HG02970 (cell line): ENCODE results near the gene CLIC1.
A peak's percentile ranks its signal among the peaks of the same experiment; 100 is the strongest.

Source experiments
- ATAC-seq: cut with Tn5 transposase; IDR thresholded peaks from one replicate; pipeline ENCODE4 v1.9.1; 2021; ENCODE audit warnings: mild to moderate bottlenecking, moderate library complexity, moderate number of reproducible peaks; ENCODE audit not compliant: unreplicated experiment, low FRiP score

CLIC1 gene

DNA sequence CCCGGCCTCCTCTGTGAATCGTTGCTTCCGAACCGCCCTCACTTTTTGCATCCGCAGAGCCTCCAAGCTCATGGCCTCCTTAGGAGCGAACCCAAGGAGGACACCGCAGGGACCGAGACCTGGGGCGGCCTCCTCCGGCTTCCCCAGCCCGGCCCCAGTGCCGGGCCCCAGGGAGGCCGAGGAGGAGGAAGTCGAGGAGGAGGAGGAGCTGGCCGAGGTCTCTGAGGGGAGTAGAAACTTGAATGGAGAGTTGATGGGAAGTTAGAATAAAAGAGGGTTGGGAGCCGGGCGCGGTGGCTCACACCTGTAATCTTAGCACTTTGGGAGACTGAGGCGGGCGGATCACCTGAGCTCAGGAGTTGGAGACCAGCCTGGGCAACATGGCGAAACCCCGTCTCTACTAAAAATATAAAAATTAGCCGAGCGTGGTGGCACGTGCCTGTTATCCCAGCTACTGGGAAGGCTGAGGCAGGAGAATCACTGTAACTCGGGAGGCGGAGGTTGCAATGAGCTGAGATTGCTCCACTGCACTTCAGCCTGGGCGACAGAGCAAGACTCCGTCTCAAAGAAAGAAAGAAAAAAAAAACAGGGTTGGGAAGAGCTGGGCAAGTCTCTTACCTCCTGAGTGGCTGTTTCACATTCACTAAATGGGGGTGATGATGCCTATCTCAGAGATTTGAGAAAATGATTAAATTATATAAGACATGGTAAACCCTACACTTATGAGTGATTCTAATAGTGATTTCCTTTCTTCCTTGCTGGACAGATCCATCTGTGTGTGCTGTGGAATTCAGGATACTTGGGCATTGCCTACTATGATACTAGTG lies 4.3 kb upstream of the CLIC1 start:
- ATAC-seq: no peak

DNA sequence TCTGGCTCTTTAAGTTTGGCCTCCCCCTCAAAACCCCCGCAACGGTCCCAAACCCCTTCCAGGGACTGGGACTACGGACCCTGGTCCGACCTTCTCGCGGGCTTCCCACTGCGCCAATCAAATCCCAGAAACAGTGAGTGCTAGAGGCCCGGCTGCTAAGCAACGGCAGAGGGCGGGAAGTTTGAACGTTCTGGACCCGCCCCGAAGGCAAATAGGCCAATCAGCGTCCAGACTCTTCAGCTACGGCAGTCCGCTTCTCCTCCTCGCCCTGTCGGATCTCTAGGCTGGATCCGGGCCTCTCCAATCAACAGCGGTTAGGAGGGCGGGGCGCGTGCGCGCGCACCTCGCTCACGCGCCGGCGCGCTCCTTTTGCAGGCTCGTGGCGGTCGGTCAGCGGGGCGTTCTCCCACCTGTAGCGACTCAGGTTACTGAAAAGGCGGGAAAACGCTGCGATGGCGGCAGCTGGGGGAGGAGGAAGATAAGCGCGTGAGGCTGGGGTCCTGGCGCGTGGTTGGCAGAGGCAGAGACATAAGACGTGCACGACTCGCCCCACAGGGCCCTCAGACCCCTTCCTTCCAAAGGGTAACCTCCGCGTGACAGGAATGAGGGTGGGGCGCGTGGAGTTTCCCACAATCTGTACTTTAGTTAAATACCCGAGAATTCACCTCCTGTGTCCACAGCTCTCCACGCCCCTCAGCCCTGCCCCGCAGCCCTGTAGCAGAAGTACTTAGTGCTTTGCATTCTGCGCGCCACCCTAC lies 3.5 kb upstream of the CLIC1 start, which contains the start of gene MSH5:
TSS of gene MSH5 (plus strand) at position 367 of the 758 bp plus-strand sequence. CDS start 462 bp downstream, outside the sequence.
- ATAC-seq: peak; percentile 63

DNA sequence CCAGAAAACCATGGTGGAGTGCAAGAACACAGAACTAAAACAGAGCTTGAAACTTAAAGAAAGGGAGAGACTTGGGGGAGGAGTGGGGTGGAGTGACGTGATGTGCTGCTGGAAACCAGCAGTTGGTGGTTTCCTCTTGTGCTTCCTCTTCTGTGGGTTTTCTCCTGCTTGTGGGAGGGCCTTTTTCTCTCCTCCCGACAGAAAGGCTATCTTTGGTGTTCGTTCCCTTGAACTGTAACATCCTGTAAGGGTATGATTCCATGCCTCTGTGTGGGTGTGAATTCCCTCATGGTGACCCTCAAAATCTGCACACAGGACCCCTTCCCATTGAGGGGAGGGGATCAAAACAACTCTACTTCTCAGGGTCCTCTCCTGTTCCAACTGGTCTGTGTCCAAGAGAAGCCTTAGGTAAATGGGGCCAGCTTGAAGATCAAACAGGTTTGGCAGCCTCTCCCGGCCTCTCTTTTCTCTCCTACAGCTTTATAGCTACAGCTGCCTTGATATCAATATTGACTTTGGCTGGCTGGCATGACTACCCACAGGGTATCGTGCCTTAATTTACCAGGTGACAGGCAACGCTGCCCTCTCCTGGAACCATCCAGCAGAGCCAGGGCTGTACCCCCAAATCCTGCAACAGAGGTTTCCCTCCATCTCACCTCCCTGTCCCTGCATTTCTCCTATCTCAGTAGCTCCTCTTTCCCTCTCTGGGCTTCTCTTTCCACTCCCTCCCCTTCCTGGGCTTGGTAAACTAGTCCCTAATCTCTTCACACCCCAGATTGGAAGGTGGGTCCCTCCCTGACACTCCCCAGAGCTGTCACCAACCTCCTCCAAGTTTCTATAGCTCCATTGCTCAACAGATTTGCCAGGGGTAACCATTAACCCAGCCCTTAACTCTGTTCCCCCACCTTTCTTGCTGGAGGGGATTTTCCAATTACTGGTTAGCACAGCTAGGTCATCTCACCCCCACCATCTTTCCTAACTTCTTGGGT lies 2.0 kb upstream of the CLIC1 start:
- no peak for ATAC-seq

DNA sequence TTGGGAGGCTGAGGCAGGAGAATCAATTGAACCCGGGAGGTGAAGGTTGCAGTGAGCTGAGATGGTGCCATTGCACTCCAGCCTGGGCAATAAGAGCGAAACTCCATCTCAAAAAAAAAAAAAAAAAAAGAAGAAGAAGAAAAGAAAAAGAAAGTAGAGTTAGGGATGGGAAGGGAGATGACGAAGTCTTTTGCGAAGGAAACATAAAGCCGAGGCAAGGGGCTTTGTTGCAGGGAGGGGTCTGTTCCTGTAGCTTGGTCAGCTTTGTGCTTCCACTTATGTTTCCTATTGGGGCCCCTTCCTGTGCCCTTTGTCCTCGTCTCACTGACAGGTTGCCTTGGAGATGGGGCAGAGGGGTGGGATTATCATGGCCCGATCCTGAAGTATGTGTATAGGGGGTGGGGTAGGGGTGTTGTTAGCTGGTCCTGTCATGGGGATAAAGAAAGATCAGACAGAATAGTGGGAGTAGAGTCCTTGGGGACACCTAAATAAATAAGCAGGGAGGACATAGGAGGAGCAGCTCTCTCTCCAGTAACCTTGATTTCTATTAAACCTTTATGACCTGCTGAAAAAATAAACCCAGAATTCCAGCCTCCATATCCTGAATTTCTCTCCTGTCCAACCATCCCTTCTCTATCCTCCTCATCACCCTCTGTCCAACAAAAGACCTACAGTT lies 1.1 kb upstream of the CLIC1 start:
- ATAC-seq: no peak

DNA sequence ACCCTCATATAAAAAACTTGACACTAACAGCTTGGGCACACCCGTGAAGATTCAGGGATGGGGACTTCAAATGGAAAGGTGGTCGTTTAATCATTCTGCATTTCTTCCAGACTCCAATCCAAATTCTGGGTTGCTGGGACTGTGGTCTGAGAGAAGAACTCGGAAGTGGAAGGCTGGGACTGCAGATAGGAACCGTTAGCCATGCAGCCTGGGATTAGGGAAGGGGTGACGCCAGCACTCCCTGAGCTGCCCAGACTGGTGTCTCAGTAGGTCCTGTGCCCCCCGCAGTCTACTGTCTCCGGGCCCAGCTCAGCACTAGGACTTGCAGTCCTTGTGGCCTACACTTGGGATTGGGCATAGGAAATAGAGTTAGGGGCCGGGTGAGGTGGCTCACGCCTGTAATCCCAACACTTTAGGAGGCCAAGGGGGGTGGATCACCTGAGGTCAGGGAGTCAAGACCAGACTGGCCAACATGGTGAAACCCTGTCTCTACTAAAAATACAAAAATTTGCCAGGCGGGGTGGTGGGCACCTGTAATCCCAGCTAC lies 511 bp upstream of the CLIC1 start:
- no peak for ATAC-seq

DNA sequence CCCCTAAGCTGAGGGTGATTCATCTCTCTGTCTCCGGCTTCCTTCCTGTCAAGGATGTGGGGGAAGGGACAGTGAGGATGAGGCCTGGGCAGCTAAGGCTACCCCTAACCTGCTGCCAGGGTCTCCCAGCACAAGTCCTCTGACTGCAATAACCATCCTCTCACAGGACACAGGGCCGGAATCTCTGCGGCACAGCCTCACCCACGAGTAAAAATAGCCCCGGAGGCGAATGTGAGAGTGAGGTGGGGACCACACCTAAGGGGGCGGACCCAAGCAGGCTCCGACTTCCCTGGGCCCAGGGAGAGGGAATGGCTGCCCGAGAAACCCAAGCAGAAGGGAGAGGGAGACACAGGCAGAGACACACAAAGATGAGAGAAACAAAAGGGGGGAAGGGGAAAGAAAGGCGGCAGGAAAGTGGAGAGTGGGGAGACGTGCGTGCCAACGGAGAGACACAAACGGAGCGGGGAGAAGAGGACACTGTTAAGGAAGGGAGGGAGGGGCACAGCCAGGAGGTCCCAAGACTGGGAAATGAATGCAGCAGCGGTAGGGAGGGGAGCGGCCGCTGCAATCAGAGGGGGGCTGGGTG lies 1.4 kb downstream of the CLIC1 start:
- ATAC-seq: no peak

DNA sequence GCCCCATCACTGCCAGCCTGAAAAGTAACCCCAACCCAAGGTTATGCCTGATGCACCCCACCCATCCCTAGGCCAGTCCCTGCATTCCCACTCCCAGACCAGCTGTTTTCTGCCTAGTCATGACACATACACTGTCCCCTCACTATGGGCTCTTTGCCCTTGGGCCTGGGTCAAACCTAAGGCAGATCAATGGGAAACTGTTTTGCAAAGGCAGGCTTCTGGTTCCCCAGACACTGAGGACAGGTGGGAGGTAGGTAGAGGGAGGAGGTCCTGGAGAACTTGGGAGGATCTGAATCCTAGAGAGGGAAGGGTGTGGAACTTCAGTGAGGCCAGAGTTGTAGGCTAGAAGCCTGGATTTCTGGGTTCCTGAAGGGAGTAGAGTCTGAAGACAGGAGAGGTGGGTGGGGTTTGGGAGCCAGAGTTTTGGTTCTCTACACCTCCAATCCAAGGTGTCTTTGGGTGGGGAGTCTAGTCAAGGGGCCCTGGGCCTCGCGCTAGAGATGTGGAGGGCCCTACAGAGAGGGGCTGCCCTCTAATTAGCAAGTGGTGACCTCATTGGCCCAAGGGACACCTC lies 2.0 kb downstream of the CLIC1 start:
- ATAC-seq: no peak

DNA sequence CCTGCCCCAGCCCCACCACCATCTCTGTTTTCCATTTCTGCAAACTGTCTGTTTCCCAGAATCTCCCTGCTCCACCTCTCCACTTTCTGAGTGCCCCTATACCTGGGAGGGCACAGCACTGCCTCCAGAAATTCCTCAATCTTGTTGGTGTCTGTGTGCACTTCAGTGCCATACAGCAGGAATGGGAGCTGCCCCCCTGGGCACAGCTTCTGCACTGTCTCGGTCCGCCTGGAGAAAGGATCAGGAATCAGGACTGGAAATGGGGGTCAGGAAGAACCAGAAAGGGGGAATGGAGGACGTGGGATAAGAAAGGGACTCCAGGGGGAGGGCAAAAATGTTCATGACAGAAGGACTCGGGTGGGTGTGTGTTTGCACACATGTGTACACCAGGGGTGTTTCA lies 2.6 kb downstream of the CLIC1 start:
- ATAC-seq: no peak

DNA sequence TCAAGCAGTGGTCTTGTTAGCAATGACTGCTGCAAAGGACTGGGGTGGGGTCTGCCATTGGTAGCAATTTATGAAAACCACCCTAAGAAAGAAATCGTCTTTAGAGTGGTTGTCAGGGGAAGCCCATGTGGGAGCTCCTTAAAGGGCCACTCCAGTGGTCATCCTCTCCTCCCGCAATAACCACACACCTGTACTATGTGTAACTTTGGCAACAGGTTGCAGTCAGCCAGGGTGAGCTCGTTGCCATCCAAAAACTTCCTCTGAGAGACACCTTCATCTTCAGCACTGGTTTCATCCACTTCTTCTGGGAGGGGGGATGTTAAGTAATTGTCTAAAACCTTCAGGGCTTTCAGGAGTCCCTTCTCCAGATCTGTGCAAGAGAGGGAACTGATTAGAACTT lies 4.3 kb downstream of the CLIC1 start:
- ATAC-seq: no peak

DNA sequence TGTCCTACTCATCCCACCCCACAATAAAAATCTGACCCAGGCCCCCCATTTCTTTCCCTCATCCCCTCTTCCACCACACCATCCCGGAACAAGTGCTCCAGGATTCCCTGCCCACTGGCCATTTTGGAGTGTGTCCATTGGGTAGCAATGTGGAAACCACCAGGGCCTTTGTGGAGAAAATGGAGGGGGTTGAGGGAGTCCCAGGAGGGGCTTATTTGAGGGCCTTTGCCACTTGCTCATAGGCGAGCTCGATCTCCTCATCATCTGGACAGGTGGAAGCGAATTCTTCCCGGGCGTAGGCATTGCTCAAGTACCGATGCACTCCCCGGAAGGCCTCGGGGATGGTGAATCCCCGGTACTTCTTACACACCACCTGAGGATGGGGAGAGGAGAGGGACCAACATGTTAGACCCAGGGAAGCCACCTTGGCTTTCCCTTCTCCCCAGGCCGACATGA lies 5.7 kb downstream of the CLIC1 start:
- no peak for ATAC-seq

DNA sequence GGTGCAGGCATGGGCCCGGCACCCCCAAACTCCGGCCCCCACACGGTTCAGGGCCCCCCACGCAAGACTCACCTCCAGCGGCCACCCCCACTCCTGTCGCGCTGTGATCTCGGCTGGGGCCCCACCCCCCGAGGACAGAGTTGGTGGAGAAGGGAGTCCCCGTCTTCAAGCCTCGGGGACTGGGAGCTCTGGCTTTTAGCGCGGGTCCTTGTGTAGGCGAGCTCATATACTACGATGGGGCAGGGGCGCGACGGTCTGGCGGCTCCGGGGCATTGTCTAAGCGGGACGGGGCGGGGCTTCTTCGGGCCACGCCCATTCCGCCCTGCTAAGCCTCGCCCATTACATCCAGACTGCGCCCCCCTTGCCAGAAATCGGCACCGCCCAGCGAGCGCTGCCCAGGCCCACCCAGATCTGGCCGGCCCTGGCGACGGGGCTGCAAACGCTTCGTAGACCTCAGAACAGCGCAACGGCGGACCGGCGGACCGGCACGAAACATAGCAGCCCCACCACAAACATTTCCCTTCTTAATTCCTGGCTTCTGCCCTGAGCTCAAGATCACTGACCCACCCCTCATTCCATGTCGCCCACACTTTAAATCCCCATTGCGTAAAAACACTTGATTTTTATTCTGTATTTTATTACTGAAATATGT lies 6.2 kb downstream of the CLIC1 start:
- peak; percentile 38 for ATAC-seq

DNA sequence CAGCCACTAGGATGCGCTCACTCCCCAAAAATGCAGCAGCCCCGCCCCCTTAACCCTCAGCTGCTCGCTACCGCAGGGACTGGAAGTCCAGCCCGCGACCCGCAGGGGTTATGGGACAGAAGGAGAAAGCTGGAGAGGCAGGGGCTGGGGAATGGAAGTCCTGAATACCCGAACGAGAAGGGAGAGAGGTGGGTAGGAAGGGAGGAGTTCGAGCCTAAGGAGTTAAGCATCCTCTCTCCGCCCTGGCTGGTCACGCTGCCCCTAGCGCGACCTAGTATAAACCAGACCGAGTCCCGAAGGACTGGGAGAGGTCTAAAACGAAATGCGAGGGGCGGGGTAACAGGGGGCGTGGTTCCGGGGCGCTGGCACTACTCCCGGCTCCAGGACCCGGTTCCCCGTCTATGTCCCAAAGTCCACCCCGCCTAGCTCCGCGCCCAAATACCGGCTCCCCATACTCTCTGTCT lies 6.8 kb downstream of the CLIC1 start:
- peak; percentile 42 for ATAC-seq

DNA sequence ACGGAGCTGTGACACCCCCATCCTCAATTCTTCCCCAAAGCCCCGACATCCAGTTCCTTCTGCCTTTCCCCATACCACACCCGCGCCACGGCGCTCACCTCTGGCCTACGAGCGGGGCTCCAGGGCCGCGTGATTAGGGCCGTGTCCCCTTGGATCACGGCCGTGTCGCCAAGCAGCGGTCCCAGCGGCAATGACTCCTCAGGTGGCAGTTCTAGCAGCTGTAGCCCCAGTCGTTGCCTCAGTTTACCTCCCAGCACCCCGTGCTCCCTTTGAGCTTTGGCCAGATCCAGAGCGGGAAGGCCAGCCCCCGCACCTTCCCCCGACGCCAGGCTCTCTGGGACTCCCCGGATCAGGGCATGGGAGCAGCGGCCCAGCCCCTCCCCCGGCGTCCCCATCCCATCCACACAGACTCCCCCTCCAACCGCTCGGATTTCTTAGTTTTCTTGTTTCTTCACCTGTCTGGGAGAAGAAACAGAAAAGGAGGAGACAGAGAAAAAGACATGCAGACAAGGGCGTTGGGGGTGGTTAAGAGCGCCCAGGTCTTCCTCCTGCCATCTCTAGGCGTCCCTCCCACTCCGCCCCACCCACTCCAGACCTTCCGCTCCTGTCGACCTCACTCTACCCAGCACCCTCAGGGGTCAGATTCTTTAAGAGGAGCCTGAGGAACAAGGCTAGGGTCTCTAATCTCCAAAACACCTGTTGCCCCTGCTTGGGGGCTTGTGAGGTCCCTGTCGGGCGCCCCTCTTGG lies 7.4 kb downstream of the CLIC1 start, which contains the start of gene DDAH2:
TSS of gene DDAH2 (minus strand) at position 533 of the 748 bp plus-strand sequence. CDS start at position 395, 138 bp downstream.
- no peak for ATAC-seq

DNA sequence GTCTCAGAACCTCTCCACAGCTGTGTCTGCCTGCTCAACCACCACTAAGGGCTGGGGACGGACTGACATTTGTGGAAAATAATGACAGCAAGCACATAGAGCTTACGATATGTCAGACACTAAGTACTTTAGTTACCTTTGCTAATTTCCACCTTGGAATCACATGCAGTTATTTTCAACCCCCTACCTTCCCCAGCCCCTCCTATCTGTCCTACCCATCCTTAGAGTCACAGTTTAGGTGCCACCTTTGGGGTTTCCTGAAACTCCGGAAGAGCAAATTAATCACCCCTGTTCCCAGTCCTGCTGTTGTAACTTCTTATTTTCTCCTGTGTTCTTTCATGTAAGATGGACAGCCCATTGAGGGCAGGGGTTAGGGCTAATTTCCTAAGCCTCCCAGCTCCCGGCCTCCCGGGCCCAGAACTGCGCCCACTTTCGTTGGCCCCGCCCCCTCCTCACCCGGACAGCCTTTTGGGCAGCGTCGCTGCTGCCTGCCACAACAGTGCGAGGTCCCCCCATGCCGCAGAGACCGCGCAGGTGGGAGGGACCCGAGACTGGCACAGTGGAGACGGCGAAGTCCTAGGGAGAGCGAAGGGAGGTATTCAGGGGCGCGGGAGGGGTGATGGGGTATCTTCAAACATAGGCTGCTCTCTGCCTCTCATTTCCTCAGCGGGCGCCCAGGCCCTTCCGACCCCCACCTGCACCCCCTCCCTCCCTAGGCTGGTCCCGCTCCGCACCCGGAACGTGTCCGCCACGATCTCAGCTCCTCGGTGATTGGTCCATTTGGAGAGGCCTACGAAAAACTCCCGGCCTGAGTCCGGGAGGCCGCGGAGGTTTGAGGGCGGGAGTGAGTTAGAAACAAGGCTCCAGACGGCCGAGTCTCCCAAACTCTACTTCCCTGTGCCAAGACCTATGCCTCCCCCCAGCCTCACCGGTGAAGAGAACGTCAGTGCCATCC lies 8.3 kb downstream of the CLIC1 start:
- ATAC-seq: no peak

DNA sequence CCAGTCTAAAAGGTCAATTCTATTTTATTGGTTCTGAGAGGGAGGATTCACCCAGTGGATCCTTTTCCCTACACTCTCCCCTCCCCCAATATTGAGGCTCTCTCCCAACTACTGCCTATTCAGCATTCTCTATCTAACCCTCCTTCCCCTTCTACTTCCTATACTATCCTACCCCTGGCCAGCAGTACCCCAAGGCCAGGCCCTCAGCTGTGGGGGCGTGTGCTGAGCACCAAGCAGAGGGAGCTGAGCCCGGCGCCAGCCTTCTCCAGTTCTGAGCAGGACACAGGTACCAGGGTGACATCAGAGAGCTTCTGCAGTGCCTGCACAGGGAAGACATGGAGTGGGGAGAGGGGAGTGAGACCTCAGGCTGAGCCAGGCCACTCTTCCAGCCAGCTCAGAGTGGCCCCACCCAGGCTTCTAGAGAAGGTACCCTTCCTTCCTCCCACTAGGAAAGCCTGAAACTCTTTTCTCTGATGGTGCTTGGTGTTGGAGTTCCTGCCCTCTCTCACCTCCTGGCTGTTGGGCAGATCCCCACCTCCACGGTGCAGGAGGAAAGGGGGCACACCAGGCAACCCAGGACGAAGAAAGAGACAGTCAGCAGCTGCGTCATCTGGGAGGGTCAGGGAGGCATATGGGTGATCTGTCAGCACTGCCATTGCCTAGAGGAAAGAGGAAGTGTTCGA lies 9.2 kb downstream of the CLIC1 start:
- no peak for ATAC-seq
